Ishikawa (cell line): Measurements from ENCODE around the gene OBSCN.

Experiments used
- CEBPB ChIP-seq: IDR thresholded peaks from 2 replicates; pipeline ENCODE4 v1.6.1; 2012
- EGR1 ChIP-seq: IDR thresholded peaks from 2 replicates; pipeline ENCODE4 v1.6.1; 2012
- EP300 ChIP-seq: IDR thresholded peaks from 2 replicates; pipeline ENCODE4 v1.6.1; 2012; ENCODE audit warnings: borderline replicate concordance
- FOXM1 ChIP-seq: IDR thresholded peaks from 2 replicates; pipeline ENCODE4 v1.6.1; 2012; ENCODE audit warnings: low read depth, borderline replicate concordance
- NFIC ChIP-seq: IDR thresholded peaks from 2 replicates; pipeline ENCODE4 v1.6.1; 2012
- RAD21 ChIP-seq: IDR thresholded peaks from 2 replicates; pipeline ENCODE4 v1.6.1; 2012; ENCODE audit warnings: low read depth
- TAF1 ChIP-seq: IDR thresholded peaks from 2 replicates; pipeline ENCODE4 v1.6.1; 2012; ENCODE audit warnings: low read depth, mild to moderate bottlenecking
- TCF12 ChIP-seq: IDR thresholded peaks from 2 replicates; pipeline ENCODE4 v1.6.1; 2012; ENCODE audit warnings: low read depth
- TEAD4 ChIP-seq: IDR thresholded peaks from 2 replicates; pipeline ENCODE4 v1.6.1; 2012
- YY1 ChIP-seq: IDR thresholded peaks from 2 replicates; pipeline ENCODE4 v1.6.1; 2012; ENCODE audit warnings: low read depth
- TF ChIP-seq, protein P1 (sequence below): IDR thresholded peaks from 2 replicates; pipeline ENCODE4 v1.6.1; 2012
- TF ChIP-seq, protein P2 (sequence below): IDR thresholded peaks from 2 replicates; pipeline ENCODE4 v1.6.1; 2012; ENCODE audit warnings: low read depth, mild to moderate bottlenecking

DNA sequence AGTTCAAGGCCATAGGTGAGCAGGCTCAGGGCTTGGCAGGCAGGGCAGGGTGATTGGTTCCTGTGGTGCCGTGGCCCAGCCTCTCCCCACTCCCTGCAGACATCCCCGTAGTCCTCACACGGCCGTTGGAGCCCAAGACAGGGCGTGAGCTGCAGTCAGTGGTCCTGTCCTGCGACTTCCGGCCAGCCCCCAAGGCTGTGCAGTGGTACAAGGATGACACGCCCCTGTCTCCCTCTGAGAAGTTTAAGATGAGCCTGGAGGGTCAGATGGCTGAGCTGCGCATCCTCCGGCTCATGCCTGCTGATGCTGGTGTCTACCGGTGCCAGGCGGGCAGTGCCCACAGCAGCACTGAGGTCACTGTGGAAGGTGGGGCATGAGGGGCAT is 71.9 kb downstream of the OBSCN start:
- TF ChIP-seq RAD21 (no peak), EGR1 (no peak), CEBPB (no peak), NFIC (no peak), EP300 (no peak), TAF1 (no peak), FOXM1 (no peak), YY1 (no peak), TCF12 (no peak), TEAD4 (no peak)
- TF ChIP-seq, protein P1, sequence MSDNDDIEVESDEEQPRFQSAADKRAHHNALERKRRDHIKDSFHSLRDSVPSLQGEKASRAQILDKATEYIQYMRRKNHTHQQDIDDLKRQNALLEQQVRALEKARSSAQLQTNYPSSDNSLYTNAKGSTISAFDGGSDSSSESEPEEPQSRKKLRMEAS: no peak
- TF ChIP-seq, protein P2, sequence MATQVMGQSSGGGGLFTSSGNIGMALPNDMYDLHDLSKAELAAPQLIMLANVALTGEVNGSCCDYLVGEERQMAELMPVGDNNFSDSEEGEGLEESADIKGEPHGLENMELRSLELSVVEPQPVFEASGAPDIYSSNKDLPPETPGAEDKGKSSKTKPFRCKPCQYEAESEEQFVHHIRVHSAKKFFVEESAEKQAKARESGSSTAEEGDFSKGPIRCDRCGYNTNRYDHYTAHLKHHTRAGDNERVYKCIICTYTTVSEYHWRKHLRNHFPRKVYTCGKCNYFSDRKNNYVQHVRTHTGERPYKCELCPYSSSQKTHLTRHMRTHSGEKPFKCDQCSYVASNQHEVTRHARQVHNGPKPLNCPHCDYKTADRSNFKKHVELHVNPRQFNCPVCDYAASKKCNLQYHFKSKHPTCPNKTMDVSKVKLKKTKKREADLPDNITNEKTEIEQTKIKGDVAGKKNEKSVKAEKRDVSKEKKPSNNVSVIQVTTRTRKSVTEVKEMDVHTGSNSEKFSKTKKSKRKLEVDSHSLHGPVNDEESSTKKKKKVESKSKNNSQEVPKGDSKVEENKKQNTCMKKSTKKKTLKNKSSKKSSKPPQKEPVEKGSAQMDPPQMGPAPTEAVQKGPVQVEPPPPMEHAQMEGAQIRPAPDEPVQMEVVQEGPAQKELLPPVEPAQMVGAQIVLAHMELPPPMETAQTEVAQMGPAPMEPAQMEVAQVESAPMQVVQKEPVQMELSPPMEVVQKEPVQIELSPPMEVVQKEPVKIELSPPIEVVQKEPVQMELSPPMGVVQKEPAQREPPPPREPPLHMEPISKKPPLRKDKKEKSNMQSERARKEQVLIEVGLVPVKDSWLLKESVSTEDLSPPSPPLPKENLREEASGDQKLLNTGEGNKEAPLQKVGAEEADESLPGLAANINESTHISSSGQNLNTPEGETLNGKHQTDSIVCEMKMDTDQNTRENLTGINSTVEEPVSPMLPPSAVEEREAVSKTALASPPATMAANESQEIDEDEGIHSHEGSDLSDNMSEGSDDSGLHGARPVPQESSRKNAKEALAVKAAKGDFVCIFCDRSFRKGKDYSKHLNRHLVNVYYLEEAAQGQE: no peak
